Hematopoietic multipotent progenitor cell treated with erythropoietin and hydrocortisone succinate and interleukin-3 and kit ligand, for 6 days (in vitro differentiated cells): ENCODE measurements around the gene YAF2.

ENCODE experiments used
- DNase-seq: peaks from one replicate; pipeline ENCODE4 v3.0.0-alpha.2; 2015

YAF2 gene

DNA sequence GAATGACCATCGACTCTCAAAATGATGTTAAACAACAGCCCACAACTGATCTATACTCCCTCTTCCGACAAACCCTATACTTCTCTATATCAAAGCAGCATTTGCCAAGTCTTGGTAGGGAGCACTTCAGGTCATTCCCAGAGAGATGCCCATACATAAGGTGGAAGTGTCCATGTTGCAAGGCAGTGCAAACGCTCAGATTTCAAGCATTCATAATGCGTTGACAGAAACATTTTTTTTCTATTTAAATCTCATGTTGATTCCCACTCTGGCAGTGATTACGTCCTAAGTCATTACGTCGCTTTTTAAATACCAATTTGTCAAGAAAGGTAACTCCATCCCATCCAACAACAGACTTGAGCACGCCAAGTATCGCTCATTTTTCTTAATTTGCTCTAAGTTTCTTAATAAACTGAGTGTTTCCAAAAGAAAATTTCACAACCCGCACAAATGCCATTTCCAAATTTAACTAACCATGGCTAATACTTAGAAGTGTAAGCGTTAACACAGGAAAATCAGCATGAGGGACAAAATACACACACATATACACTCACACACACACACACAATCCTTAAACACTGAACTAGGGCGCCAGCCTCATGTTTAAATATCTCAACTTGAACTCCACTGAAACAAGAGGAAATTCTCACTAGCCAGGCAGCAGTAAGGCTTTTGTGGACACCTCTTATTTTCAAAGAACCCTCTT is 94.4 kb downstream of the YAF2 start:
- DNase-seq, result peak; percentile 50

DNA sequence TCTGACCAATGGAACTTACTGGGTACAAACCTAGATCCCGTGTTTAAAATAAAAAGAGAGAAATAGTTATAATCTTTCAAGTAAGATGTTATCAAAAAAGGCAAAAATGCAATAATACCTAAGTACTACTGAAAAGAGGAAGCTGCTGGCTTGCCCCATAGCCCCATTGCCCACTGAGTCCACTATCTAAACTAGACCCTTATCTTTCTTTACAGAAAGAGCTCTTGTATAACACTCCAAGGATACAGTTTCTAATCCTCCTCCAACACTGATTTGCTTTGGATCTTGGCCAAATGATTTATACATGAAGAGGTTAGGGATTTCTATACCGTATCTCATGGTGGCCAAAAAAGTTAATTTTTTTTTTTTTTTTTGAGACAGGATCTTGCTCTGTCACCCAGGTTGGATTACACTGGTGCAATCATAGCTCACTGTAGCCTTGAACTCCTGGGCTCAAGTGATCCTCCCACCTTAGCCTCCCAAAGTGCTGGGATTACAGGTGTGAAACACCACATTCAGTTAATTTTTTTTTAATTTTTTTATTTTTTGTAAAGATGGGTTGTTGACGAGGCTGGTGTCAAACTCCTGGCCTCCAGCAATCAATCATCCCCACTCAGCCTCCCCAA is 96.0 kb downstream of the YAF2 start:
- DNase-seq, result peak; percentile 74

DNA sequence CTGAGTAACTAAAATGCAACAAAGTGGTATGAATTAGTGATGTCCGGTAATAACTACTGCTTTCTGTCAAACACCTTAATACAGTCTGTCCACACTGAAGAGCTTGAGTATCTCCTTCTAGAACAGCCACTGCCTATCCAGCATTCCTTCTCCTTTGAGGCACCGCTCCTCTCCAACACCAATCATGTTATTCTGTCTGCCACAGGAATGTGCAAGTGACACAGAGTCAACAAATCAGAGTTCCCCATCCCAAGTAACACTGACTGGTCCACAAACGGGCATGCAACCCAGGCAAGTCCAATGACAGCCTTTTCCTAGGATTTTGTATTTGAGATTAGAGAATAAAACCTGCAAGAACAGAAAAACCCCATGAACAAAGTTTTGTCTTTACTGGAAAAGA is 97.1 kb downstream of the YAF2 start:
- DNase-seq, result no peak

DNA sequence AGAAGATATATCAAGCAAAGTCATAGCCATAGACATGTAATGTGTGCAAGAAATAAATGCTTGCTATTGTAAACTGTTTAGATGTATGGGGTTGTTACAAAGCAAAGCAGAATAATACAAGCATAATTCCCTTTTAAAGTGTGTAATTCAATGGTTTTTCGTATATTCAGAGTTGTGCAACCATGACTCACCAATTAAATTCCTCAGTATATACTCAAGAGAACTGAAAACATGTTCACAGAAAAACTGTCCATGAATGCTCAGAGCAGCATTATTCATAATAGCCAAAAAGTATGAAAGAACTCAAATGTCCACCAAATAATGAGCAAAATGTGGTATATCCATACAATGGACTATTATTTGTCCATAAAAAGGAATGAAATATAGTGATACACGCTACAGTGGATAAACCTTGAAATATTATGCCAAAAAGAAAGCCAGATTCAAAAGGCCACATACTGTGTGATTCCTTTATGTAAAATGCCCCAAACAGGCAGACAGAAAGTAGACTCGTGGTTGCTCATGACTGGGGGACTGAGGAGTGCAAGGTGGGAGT is 102.7 kb downstream of the YAF2 start:
- DNase-seq, result no peak

DNA sequence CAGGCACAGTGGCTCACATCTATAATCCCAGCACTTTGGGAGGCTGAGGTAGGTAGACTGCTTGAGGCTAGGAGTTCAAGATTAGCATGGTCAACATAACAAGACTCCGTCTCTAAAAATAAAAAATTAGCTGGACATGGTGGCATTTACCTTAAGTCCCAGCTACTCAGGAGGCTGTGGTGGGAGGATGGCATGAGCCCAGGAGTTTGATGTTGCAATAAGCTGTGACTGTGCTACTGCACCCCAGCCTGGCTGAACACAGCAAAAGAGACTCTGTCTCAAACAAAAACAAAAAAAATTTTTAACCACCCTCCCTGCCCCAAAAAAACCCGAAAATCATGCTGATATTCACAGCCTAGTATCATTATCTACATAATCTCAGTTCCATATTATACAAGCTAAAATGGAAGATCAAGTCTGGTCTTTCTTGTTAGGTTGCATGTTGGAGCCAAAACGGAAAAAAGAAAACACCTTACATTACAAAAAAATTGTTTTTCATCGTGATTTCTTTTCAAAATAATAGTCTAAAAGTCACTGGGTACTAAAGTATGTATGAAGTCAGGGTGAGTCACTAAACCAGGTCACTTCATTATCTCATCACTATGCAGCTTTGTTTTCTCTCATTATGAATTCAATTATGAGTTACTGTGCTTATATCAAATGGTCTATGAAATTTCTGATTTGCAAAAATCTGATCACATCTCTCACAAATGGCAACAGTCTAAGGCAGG is 107.2 kb downstream of the YAF2 start:
- peak; percentile 14 for DNase-seq

DNA sequence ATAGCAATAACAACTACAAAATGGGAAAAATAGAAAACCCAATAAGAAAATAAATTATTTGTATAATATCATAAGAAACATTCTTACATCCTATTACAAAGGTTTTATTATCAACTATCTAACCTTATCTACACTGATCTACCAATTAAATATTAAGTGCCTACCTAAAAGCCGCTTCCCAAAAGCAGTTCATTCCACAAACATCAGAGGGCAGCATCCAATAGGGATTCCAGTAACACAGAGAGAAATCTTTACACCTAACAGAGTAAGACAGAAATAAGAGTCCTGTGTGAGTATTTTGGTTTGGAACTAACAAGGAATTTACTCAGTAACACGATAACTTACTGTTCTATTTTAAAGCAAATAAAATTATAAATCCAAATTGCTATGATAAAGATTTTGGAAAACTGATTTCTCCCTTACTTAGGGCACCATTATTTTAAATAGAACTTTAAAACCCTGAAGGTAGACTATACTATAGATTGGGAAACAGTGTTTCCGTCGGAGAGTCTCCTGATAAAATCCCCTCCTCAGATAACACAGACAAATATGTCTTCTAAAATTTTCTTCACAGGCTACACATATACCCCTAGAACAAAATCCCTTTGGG is 108.3 kb downstream of the YAF2 start:
- DNase-seq, result peak; percentile 71

DNA sequence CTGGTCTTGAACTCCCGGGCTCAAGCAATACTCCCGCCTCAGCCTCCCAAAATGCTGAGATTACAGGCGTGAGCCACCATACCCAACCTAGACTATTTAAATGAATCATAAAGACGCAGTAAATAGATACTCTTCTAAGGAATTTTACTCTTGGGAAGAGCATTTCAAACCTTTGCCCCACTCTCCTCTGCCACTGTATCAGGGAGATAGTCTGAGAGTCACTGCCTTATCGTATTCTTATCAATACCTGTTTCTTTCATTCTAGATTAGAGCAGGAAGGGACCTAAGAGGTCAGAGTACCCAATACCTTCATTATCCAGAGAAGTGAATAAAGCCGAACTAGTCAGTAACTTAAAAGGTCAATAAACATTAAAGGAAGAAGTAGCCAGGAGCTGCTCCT is 109.2 kb downstream of the YAF2 start:
- no peak for DNase-seq

DNA sequence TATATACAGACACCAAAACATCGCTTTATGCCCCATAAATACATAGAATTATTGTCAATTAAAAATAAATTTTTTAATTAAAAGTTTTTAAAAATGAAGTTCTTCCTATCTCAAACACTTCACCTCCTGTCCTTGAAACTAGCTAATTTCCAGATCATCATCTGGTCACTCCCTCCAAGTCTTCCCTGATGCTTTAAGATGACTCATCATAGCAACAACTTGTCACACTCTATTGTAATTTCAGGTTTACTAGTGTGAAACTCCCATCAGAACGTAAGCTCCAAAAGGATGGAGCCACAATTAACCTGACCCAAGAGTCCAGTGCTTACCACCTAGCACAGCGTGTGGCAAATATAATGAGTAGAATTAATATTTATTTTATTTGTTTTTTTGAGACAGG is 109.7 kb downstream of the YAF2 start:
- DNase-seq, result no peak

DNA sequence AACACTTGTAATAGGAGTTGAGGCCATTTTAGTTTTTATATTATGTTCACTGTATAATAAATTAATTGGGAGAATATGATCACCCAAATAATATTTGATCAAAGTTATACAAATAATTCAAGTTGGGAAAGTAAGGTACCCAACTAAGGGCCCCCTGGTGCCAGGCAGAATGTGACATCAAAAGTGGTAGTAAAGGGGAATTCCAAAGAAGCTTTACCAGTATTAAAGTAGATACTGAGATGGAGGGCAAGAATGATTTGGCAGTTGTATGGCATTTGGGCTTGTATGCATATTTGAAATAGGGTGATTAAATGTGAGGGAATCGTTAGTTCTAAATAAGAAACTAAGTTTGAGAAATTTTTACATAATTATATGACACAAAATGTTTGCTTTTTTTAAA is 111.1 kb downstream of the YAF2 start:
- DNase-seq, result no peak

DNA sequence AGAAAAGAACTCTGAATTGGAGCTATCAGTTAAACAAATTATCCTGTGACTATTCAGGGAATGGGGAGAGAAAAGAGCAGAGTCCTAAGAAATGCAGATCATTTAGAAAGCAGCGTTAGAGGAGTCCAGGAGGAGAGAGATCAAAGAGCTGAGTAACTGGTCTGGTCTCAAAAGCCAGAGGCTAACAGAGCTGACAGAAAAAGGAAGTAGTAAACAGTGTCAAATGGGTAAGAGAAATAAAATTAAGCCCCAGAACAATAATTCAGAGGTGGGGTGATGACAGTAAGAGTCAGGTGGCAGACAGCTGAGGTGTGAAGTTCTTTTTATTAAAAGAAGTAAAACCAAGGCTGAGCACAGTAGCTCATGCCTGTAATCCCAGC is 112.7 kb downstream of the YAF2 start:
- DNase-seq, result no peak

DNA sequence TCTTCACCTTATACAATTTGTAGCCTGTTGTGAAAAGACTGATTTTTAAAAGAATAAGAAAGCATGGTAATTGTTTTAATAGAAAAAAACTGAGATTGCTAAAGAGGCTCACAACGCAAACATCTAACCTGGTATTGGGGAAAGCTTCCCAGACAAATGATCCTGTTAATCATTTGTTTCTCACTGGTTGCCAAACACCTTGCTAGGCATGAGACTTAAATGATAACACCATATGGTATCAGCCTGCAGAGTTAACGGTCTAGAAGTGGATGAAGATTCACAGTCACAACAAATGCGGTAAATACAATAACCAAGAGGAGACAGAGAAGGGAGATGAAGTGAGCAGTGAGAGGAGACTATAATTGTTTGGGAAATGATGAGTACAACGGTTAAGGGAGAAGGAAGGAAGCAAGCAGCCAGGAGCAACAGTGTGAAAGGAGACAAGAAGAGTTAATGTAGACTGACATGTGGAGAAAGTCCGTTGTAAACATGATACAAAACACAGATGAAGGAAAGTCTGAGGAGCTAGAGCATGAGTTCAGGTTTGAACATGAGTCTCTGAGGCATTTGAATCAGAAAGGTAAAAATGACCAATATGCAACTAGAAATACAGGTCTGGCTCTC is 113.2 kb downstream of the YAF2 start:
- no peak for DNase-seq

DNA sequence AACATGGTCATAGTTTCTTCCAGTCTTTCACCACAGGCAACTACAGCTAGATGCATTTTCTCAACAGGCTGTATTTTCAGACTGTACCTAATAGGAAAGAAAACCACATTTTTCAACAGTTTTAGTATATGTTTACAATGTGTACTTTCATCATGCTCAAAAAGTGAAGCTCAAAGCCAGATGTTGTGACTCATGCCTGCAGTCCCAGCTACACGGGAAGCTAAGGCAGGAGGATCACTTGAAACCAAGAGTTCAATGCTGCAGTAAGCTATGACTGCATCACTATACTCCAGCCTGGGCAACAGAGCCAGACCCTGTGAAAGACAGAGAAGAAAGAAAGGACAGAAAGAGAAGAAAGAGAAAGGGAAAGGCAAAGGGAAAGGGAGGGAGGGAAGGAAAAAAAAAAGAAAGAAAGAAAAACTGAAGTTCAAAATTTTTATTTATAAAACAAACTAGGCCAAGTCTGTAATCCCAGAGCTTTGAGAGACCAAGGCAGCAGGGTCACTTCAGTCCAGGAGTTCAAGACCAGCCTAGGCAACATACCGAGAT is 118.9 kb downstream of the YAF2 start:
- DNase-seq, result no peak

DNA sequence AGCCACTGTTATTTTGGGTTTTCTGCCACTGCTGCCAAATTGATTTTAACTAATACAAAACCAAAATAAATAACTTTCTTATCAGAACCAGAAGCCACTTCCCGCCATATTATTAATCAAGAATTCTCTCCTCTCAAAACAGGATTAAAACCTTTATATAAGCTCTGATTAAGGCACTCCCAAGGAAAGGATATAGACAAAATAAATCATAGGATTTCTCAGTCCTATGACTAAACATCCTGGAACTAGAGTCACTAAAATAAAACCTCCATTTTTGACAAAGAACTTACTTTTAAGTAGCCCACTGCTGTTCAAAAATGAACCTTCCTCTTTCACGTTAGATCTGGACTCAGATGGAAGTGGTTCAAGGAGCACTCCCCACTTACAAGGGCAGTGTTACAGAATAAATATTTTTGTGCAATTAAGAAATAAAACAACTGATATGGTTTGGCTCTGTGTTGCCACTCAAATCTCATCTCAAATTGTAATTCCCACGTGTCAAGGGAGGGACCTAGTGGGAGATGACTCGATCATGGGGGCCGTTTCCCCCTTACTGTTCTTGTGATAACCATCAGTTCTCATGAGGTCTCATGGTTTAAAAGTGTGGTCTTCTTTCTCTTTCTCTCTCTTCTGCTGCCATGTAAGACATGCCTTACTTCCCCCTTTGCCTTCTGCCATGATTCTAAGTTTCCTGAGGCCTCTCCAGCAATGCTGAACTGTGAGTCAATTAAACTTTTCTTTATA is 119.7 kb downstream of the YAF2 start:
- no peak for DNase-seq

DNA sequence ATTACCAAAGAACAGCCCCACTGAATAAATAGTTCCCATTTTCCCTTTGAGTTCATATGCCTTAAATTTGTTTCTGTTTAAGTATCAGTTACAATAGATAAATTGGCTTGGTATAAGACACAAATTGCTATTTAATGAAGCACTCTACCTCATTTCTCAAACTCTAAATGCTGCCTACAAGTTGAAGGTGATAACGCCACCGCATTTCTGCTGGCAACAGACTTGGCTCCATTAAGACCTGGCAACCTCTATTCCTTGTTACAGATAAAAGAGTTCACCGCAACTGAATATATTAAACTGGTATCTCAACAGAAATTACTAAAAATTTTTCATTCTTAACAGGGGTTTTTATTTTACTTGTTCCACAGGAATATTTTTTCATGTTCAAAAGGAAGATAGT is 129.0 kb downstream of the YAF2 start:
- no peak for DNase-seq
